ENCODE results near the gene IL25. TPM values are rescaled to one million over a fixed set of nuclear protein-coding genes. Genes with fewer than 3 reads are reported as not detected.

The IL25 gene
- polyA plus RNA-seq, 3 donors: not detected

DNA sequence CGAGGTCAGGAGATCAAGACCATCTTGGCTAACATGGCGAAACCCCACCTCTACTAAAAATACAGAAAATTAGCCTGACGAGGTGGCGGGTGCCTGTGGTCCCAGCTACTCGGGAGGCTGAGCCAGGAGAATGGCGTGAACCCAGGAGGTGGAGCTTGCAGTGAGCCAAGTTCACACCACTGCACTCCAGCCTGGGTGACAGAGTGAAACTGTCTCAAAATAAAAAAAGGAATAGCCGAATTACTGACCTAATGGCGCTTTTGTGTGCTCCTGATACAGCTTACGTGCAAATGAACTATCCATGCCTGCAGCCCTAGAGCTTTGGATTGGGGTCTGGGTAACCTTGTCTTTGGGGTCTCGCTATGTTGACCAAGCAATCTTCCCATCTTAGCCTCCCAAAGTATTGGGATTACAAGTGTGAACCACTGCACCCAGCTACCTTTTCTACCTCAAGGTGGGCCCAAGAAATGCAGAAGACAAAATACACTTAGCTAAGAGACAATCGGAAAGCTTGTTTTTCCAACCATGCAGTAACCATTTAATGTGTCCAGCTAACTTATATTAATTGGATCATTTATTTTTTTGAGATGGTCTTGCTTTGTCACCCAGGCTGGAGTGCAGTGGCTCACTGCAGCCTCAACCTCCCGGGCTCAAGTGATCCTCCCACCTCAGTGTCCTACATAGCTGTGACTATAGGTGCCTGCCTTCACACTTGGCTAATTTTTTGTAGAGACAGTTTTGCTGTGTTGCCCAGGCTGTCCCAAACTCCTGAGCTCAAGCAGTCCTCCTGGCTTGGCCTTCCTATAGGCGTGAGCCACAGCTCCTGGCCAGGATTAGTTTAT lies 45.9 kb upstream of the IL25 start:
- Histone ChIP-seq H3K4me3 (replicated peaks in 1 of 3; ENCODE audit: low read depth in 2 of 3, low read length in 3 of 3) (no peak overlapping the region), H3K36me3 (replicated peaks in 1 of 2; ENCODE audit: control insufficient read depth in 1 of 2, insufficient read depth in 2 of 2, low read length in 2 of 2) (peaks cover 27 to 37% of the 10 kb centered on the region in 2 donors), H3K9me3 (replicated peaks in 1 of 2; ENCODE audit: control insufficient read depth in 1 of 2, insufficient read depth in 1 of 2, low read length in 2 of 2) (no peaks in the 10 kb centered on the region), H3K4me1 (ENCODE audit: control insufficient read depth in 1 of 2, insufficient read depth in 2 of 2, low read length in 2 of 2) (peaks cover 12 to 13% of the 10 kb centered on the region in 2 donors), H2AFZ (ENCODE audit: insufficient read depth, low read depth, low read length, poor library complexity, severe bottlenecking) (no peak overlapping the region), H3K79me2 (ENCODE audit: insufficient read depth, low read length) (peaks cover 24% of the 10 kb centered on the region), H3K27ac (ENCODE audit: low read depth in 1 of 2, low read length in 2 of 2) (no peak overlapping the region), H3K4me2 (replicated peaks; ENCODE audit: extremely low read depth, low read length, poor library complexity, severe bottlenecking) (no peak overlapping the region), H4K20me1 (ENCODE audit: insufficient read depth, low read length) (peaks cover 24% of the 10 kb centered on the region), H3K9ac (ENCODE audit: insufficient read depth, low read length, poor library complexity, severe bottlenecking) (no peak overlapping the region), H3K27me3 (ENCODE audit: control insufficient read depth in 2 of 2, insufficient read depth in 2 of 2, low read length in 2 of 2) (no peaks in the 10 kb centered on the region)
- peaks cover 0 to 3% (median 0%) of the 10 kb centered on the region in 3 donors for H3K27me3 Mint-ChIP-seq (ENCODE audit: low read depth in 3 of 3)
- intact Hi-C loops (cut with micrococcal nuclease): loop anchor here in 1 of 2 donors (10.0 kb wide), 2 partner anchors 138 to 238 kb away; partner anchors contain the start of genes AP1G2 and NGDN
- 90% methylated on average over 5 of the region's 13 CpGs for WGBS (ENCODE audit: insufficient coverage)
- H3K36me3 Mint-ChIP-seq: peaks cover 33 to 36% of the 10 kb centered on the region in 2 donors
- H3K27ac Mint-ChIP-seq: peak overlapping the region in 2 of 7 donors; percentile 37 to 53
- TF ChIP-seq, protein P1, sequence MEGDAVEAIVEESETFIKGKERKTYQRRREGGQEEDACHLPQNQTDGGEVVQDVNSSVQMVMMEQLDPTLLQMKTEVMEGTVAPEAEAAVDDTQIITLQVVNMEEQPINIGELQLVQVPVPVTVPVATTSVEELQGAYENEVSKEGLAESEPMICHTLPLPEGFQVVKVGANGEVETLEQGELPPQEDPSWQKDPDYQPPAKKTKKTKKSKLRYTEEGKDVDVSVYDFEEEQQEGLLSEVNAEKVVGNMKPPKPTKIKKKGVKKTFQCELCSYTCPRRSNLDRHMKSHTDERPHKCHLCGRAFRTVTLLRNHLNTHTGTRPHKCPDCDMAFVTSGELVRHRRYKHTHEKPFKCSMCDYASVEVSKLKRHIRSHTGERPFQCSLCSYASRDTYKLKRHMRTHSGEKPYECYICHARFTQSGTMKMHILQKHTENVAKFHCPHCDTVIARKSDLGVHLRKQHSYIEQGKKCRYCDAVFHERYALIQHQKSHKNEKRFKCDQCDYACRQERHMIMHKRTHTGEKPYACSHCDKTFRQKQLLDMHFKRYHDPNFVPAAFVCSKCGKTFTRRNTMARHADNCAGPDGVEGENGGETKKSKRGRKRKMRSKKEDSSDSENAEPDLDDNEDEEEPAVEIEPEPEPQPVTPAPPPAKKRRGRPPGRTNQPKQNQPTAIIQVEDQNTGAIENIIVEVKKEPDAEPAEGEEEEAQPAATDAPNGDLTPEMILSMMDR (IDR thresholded peaks at IDR 0.05): no peak
- no peak for DNase-seq
- peaks cover 13% of the 10 kb centered on the region for H3K4me1 Mint-ChIP-seq
- no peaks in the 10 kb centered on the region for H3K9me3 Mint-ChIP-seq
- no peak overlapping the region for H3K4me3 Mint-ChIP-seq

DNA sequence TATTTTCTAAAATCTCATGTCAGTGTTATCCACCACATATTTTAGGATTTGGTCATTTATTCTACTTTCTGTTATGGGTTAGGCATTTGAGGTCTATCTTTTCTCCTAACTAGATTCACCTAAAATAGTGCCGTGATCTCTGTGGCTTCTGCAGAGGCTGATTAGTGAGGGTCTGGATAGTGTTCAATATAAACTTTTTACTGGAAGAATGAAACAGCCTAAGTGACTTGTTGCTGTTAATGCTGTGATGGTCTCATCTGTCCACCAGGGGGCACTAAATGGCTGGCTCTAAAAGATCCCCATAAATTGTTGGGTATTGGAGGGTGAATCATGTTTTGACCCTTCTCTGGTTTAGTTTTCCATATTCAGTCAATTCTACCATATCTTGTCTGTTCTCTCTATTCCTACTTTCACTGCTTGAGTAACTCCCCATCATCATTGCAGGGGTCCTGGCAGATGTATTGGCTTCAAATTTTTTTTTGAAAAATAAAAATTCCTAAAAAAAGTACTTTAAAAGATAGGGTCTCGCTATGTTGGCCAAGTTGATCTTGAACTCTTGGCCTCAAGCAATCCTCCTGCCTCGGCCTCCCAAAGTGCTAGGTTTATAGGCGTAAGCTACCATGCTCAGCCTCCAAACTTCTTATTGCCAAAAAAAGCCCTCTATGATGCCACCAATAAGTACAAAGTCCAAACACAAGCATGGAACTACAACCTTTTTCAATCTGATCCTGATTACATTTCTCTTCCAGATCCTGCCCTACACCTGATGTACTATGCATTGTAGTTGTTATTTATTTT lies 44.5 kb upstream of the IL25 start:
- no peak overlapping the region for H3K4me2 ChIP-seq (replicated peaks; ENCODE audit: extremely low read depth, low read length, poor library complexity, severe bottlenecking)
- H4K20me1 ChIP-seq (ENCODE audit: insufficient read depth, low read length): peaks cover 16% of the 10 kb centered on the region
- no peak overlapping the region for H3K4me3 ChIP-seq (replicated peaks in 1 of 3; ENCODE audit: low read depth in 2 of 3, low read length in 3 of 3)
- H3K9ac ChIP-seq (ENCODE audit: insufficient read depth, low read length, poor library complexity, severe bottlenecking): no peak overlapping the region
- WGBS (ENCODE audit: insufficient coverage): 46% methylated on average over 2 of the region's 4 CpGs
- intact Hi-C loops (cut with micrococcal nuclease): loop anchor here in 1 of 2 donors (10.0 kb wide), 2 partner anchors 137 to 237 kb away; partner anchors contain the start of genes AP1G2 and NGDN
- Mint-ChIP-seq H3K27ac (no peak overlapping the region), H3K4me3 (no peak overlapping the region), H3K9me3 (no peaks in the 10 kb centered on the region), H3K36me3 (peaks cover 28 to 31% of the 10 kb centered on the region in 2 donors), H3K4me1 (peaks cover 2% of the 10 kb centered on the region), H3K27me3 (ENCODE audit: low read depth in 3 of 3) (peaks cover 0 to 6% (median 3%) of the 10 kb centered on the region in 3 donors)
- H3K27ac ChIP-seq (ENCODE audit: low read depth in 1 of 2, low read length in 2 of 2): no peak overlapping the region
- H3K27me3 ChIP-seq (ENCODE audit: control insufficient read depth in 2 of 2, insufficient read depth in 2 of 2, low read length in 2 of 2): no peaks in the 10 kb centered on the region
- TF ChIP-seq, protein P1 (IDR thresholded peaks at IDR 0.05): peak; percentile 89
- peaks cover under 1% of the 10 kb centered on the region in 2 donors for H3K4me1 ChIP-seq (ENCODE audit: control insufficient read depth in 1 of 2, insufficient read depth in 2 of 2, low read length in 2 of 2)
- DNase-seq: peak; percentile 55 to 77 (median 74)
- no peak overlapping the region for H2AFZ ChIP-seq (ENCODE audit: insufficient read depth, low read depth, low read length, poor library complexity, severe bottlenecking)
- H3K9me3 ChIP-seq (replicated peaks in 1 of 2; ENCODE audit: control insufficient read depth in 1 of 2, insufficient read depth in 1 of 2, low read length in 2 of 2): no peaks in the 10 kb centered on the region
- peaks cover 10% of the 10 kb centered on the region for H3K79me2 ChIP-seq (ENCODE audit: insufficient read depth, low read length)
- peaks cover 24 to 32% of the 10 kb centered on the region in 2 donors for H3K36me3 ChIP-seq (replicated peaks in 1 of 2; ENCODE audit: control insufficient read depth in 1 of 2, insufficient read depth in 2 of 2, low read length in 2 of 2)
